Mononuclear cell (primary cell): Measurements from ENCODE around the gene ZC3H18. TPM values are rescaled to one million over a fixed set of nuclear protein-coding genes. Genes with fewer than 3 reads are reported as not detected.

Source experiments
- H3K27me3 ChIP-seq: 2 replicates; pipeline ENCODE4 v1.6.0; 2011; ENCODE audit warnings: low read length, control low read depth; ENCODE audit not compliant: insufficient read depth
- H3K4me1 ChIP-seq: 2 replicates; pipeline ENCODE4 v1.5.1; 2011; ENCODE audit warnings: mild to moderate bottlenecking, low read length, control low read depth; ENCODE audit not compliant: insufficient read depth
- H3K4me3 ChIP-seq: 2 replicates; pipeline ENCODE4 v1.5.1; 2011; ENCODE audit warnings: mild to moderate bottlenecking, low read length, moderate library complexity
- H3K9me3 ChIP-seq: 2 replicates; pipeline ENCODE4 v1.5.1; 2011; ENCODE audit warnings: low read depth, mild to moderate bottlenecking, control low read depth, low read length
- total RNA-seq: library from RNA; depleted of rRNA; stranded (reverse); fragments of >200 nt; gene quantifications from one replicate; pipeline ENCODE4 v1.2.3, GENCODE V29; 2012

The ZC3H18 gene
- 24.7 TPM for total RNA-seq

GRCh38 chr16:88569985-88570690 is at the start of gene ZC3H18:
Gene ZC3H18 (plus strand): TSS chr16:88570403. CDS start chr16:88577124, 6,721 bp downstream.
- peak within 1 kb of the TSS; percentile 62 for H3K4me3 ChIP-seq
- H3K9me3 ChIP-seq: no peaks in the 10 kb centered on the region
- peaks cover 24% of the 10 kb centered on the region for H3K4me1 ChIP-seq
- no peaks in the 10 kb centered on the region for H3K27me3 ChIP-seq

- H3K9me3 ChIP-seq: no peaks in the 10 kb centered on the region
- H3K4me1 ChIP-seq: no peaks in the 10 kb centered on the region
- no peak overlapping the region for H3K4me3 ChIP-seq
- no peaks in the 10 kb centered on the region for H3K27me3 ChIP-seq
Observed at GRCh38 chr16:88521674-88522073, 48.5 kb upstream of the ZC3H18 start.

DNA sequence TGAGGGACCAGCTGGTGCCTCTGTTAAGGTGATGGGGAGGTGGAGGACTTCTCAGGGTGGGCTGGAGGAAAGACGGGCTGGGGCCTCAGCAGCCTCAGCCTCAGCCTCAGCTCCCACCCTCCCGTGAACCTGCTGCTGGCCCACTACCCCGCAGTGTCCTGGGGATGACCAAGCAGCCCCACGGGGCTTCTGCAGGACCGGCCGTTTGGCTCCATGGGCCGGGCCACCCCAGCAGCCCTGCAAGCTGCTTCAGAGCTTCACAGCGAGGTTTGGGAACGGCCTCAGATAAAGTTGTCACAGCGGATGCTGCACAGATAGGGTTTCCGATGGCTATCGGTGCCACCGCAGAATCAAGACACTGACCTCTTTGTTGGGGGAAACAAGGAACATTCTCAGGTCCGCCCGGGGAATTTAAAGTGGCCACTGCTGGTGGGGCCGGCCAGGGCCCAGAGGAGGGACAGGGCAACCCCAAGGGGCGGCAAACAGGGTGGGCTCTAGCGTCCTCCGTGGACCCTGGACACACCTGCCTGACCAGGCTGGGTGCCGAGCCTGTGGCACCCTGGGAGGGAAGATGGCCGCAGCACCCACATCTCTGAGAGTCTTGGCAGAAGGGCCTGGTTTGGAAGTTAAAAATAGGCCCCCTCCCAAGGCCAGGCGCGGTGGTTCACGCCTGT is 47.8 kb upstream of the ZC3H18 start:
- H3K4me3 ChIP-seq: no peak overlapping the region
- H3K27me3 ChIP-seq: no peaks in the 10 kb centered on the region
- H3K4me1 ChIP-seq: no peaks in the 10 kb centered on the region
- H3K9me3 ChIP-seq: no peaks in the 10 kb centered on the region

DNA sequence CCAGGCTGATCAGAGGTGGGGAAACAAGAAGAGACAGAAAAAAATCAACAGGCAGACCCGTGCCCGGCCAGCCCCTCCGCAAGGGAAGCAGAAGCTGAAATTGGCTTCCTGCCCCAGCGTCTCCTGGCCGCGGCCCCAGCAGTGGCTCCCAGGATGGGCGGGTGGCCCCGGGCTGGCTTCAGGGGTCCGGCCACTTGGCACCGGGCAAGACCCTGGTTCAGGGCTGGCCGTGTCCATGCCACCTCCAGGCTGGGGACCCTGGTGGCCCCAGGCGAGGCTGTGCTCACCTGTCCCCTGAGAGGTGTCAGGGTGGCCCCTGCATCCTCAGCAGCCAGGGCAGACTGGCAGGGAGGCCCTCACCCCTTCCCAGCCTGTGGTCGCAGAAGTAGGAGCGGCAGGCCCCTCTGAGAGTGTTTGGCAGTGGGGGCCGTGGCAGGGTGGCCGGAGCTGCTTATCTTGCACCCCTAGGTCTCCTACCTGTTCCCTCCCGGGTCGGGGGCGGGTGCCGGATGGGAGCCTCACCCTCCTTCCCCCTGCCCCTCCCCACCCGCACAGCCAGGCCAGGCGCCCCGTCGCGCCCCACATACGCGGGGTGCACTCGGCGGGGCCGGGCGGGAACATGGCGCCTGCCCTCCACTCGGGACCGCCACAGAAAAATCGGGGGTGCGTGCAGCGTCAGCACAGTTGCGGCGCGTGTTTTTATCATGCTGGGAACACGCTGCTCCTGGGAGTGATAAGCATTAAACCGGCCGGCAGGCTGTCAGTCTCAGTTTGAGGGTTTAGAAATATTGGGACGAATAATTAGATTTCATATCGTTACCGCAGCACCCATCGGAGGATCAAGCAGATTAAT is 46.7 kb upstream of the ZC3H18 start:
- H3K9me3 ChIP-seq: no peaks in the 10 kb centered on the region
- H3K4me3 ChIP-seq: no peak overlapping the region
- H3K4me1 ChIP-seq: no peaks in the 10 kb centered on the region
- no peaks in the 10 kb centered on the region for H3K27me3 ChIP-seq

- no peaks in the 10 kb centered on the region for H3K9me3 ChIP-seq
- no peaks in the 10 kb centered on the region for H3K27me3 ChIP-seq
- H3K4me3 ChIP-seq: no peak overlapping the region
- no peaks in the 10 kb centered on the region for H3K4me1 ChIP-seq
Observed at GRCh38 chr16:88524274-88524972, 45.8 kb upstream of the ZC3H18 start.

- Histone ChIP-seq H3K9me3 (no peaks in the 10 kb centered on the region), H3K4me1 (no peaks in the 10 kb centered on the region), H3K27me3 (no peaks in the 10 kb centered on the region), H3K4me3 (no peak overlapping the region)
Observed at GRCh38 chr16:88524973-88525662, 45.1 kb upstream of the ZC3H18 start.

GRCh38 chr16:88525663-88525990 is 44.6 kb upstream of the ZC3H18 start:
- Histone ChIP-seq H3K9me3 (no peaks in the 10 kb centered on the region), H3K4me3 (no peak overlapping the region), H3K27me3 (no peaks in the 10 kb centered on the region), H3K4me1 (no peaks in the 10 kb centered on the region)

- Histone ChIP-seq H3K4me3 (no peak overlapping the region), H3K4me1 (no peaks in the 10 kb centered on the region), H3K27me3 (no peaks in the 10 kb centered on the region), H3K9me3 (no peaks in the 10 kb centered on the region)
Observed at GRCh38 chr16:88526008-88526905, 43.9 kb upstream of the ZC3H18 start.

DNA sequence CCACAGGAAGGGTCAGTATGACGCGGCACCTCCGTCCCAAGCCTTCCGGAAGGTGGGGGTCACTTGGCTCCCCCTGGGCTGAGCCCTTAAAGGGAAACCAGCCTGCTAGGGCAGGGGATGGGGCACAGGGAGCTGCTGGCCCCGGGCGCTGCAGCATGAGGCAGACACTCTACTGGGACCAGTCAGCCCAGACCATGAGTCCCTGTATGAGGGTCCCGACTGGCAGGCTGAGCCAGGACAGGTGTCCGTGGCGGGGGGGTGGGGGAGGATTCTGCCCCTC is 43.4 kb upstream of the ZC3H18 start:
- no peaks in the 10 kb centered on the region for H3K27me3 ChIP-seq
- no peaks in the 10 kb centered on the region for H3K9me3 ChIP-seq
- no peak overlapping the region for H3K4me3 ChIP-seq
- no peaks in the 10 kb centered on the region for H3K4me1 ChIP-seq

DNA sequence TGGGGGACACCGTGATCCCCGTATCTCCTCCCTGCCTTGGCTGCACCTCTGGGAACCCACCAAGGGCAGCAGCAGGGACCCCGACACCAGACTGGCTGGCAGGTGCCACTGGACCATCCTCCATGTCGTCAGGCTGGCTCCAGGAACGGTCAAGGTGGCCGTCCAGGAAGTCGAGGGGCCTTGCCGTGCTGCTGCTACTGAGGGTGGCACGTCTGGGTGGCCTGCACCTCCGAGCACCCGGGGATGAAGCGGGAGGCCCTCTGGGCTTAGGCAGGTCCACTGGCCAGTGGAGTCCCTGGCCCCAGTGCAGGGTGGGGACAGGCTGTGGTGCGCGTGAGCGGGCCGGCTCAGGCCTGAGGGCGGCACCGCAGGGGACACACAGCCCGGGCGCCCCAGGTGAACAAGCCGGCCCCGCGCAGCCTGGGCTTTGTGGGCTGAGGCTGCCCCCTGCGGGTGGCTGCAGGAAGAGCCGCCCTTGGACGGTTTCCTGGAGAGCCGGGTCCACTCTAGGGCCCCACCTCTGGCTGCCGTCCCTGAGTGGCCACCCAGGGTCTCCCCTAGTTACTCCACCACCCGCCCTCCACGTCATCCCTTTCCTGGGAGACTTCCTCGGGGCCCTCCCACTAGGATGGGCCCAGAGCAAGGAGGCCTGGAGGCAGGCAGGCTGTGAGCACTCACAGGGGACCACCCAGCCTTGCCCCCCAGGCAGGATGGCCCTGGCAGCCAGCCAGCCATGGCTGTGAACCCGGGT is 42.8 kb upstream of the ZC3H18 start:
- H3K27me3 ChIP-seq: no peaks in the 10 kb centered on the region
- H3K9me3 ChIP-seq: no peaks in the 10 kb centered on the region
- no peaks in the 10 kb centered on the region for H3K4me1 ChIP-seq

DNA sequence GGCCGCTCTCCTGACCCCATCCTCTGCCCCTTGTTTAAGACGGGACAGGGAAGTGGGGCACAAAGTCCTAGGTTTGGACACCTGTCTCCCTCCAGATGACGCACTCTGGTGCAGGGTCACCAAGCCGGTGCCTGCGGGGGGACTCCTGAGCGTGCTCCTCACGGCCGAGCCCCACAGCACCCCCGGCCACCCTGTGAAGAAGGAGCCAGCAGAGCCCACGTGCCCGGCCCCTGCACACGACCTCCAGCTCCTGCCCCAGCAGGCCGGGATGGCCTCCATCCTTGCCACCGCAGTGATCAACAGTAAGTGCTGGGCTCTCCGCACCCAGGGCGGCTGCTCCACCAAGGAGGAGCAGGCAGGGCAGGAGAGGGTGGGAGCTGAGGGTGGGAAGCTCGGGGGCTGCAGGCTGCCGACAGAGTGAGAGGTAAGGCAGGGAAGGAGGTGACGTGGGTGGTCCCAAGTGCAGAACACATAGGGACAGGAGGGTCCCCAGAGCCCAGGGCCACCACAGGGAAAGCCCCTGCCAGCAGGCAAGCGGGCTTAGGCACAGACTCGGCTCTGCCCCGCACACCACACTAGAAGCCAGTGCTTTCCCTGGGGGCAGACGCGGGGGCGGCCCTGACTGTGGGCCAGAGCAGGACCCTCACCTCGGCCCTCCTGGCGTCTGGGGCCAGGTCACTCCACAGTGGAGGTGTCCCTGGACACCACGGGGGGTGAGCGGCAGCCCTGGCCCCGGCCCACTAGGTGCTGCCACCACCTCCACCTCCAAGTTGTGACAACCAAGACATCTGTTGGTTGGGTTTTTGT is 42.1 kb upstream of the ZC3H18 start:
- H3K27me3 ChIP-seq: no peaks in the 10 kb centered on the region
- no peak overlapping the region for H3K4me3 ChIP-seq
- no peaks in the 10 kb centered on the region for H3K4me1 ChIP-seq
- no peaks in the 10 kb centered on the region for H3K9me3 ChIP-seq

More for the DNA sequence above, 42.8 kb upstream of the ZC3H18 start:
- no peak overlapping the region for H3K4me3 ChIP-seq

GRCh38 chr16:88528902-88529318 is 41.3 kb upstream of the ZC3H18 start:
- H3K4me1 ChIP-seq: no peaks in the 10 kb centered on the region

GRCh38 chr16:88529596-88529995 is 40.6 kb upstream of the ZC3H18 start:
- H3K27me3 ChIP-seq: no peaks in the 10 kb centered on the region
- H3K9me3 ChIP-seq: no peaks in the 10 kb centered on the region
- H3K4me3 ChIP-seq: no peak overlapping the region
- H3K4me1 ChIP-seq: no peaks in the 10 kb centered on the region

More at GRCh38 chr16:88528902-88529318, 41.3 kb upstream of the ZC3H18 start:
- H3K9me3 ChIP-seq: no peaks in the 10 kb centered on the region
- H3K27me3 ChIP-seq: no peaks in the 10 kb centered on the region
- no peak overlapping the region for H3K4me3 ChIP-seq
